Measurements from ENCODE around the gene PPP2R2C.

DNA sequence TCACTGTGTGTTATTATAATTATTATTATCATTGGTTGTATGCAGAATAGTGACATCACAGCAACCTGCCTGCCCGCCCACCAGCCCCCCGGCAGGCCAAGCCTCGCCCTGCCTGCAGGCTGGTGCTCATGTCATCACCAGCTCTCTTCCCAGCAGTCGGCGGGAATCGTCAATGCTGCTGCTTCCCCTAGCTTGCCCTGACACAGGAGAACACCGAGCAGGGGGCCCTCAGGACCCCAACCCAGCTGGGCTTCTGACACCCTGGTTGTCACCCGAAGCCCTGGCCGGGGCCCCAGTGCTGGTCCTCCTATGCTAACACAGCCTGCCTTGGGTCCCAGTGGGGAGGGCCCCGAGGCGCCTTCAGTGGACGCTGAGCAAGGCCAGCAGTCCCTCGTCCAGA lies 100.6 kb downstream of the PPP2R2C start:
- TF ChIP-seq, protein P1, sequence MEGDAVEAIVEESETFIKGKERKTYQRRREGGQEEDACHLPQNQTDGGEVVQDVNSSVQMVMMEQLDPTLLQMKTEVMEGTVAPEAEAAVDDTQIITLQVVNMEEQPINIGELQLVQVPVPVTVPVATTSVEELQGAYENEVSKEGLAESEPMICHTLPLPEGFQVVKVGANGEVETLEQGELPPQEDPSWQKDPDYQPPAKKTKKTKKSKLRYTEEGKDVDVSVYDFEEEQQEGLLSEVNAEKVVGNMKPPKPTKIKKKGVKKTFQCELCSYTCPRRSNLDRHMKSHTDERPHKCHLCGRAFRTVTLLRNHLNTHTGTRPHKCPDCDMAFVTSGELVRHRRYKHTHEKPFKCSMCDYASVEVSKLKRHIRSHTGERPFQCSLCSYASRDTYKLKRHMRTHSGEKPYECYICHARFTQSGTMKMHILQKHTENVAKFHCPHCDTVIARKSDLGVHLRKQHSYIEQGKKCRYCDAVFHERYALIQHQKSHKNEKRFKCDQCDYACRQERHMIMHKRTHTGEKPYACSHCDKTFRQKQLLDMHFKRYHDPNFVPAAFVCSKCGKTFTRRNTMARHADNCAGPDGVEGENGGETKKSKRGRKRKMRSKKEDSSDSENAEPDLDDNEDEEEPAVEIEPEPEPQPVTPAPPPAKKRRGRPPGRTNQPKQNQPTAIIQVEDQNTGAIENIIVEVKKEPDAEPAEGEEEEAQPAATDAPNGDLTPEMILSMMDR (IDR thresholded peaks at IDR 0.05) = no peak
- TF ChIP-seq POLR2A (IDR thresholded peaks at IDR 0.05) = no peak
